AG10803 (cell line): ENCODE measurements around the gene MAPKAPK2.

Experiments
- DNase-seq: peaks from one replicate; pipeline ENCODE4 v3.0.0; 2010; ENCODE audit warnings: low read depth
- H3K4me3 ChIP-seq: 2 replicates; pipeline ENCODE4 v1.5.1; 2011; ENCODE audit warnings: mild to moderate bottlenecking, low read length, control low read depth
- TF ChIP-seq, protein P1 (sequence below): conservative IDR thresholded peaks from 2 replicates; pipeline ENCODE4 v1.5.1; 2011; ENCODE audit warnings: mild to moderate bottlenecking, low read length, control low read depth, inconsistent platforms

MAPKAPK2 gene

DNA sequence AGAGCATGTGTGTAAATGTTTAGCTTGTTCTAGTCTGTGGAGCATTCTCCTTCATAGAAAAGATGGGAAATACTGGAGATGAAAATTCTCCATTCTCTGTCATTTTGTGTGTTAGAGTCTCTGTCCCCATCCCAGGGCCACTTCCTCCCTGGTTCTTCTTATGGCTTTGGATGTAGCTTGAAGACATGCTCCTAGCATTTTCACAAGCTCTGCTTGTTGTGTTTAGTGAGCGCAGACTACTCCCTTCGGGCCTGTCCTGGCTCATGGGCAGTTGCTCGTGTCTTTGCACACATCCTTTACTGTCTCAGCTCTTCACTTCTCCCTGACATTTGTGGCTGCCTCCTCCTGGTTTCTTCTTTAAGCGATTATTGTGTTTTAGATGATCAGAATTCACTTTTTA is 30.4 kb downstream of the MAPKAPK2 start:
- no peak for DNase-seq
- TF ChIP-seq, protein P1, sequence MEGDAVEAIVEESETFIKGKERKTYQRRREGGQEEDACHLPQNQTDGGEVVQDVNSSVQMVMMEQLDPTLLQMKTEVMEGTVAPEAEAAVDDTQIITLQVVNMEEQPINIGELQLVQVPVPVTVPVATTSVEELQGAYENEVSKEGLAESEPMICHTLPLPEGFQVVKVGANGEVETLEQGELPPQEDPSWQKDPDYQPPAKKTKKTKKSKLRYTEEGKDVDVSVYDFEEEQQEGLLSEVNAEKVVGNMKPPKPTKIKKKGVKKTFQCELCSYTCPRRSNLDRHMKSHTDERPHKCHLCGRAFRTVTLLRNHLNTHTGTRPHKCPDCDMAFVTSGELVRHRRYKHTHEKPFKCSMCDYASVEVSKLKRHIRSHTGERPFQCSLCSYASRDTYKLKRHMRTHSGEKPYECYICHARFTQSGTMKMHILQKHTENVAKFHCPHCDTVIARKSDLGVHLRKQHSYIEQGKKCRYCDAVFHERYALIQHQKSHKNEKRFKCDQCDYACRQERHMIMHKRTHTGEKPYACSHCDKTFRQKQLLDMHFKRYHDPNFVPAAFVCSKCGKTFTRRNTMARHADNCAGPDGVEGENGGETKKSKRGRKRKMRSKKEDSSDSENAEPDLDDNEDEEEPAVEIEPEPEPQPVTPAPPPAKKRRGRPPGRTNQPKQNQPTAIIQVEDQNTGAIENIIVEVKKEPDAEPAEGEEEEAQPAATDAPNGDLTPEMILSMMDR = no peak
- no peak overlapping the region for H3K4me3 ChIP-seq

GRCh38 chr1:206715552-206716158 is 30.9 kb downstream of the MAPKAPK2 start:
- no peak for DNase-seq
- H3K4me3 ChIP-seq = no peak overlapping the region
- TF ChIP-seq, protein P1 = no peak

DNA sequence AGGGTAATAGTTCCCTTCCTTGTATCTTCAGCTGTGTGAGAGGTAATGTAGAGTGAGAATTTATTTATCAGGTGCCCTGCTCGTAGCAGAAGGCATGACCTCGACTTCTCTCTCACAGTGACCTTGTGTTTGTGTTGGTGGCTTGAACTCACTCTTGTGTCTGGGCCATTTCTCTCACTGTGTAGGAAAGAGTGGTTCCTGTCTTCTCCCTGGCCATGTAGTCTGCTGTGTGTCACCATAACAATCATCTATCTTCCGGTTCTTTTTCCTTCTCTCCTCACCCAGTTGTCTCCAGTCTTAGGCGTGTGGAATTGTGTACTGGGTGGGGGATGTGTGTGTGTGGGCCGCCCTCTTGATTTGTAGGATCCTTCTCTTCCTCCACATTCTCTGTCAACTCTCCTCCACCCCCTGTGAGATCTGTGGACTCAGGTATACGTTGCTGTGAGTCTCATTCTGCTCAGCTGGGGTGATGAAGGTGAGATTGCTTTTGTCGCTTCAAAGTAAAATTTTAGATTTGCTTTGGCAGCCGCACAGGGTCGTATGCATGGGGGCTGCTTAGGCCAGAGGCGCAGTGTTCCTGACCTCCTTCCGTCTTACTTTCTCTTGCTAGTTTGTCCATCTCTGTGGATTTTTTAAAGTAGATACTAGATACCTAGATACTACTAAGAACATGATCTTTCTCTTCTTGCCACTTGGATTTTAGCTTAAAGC is 31.6 kb downstream of the MAPKAPK2 start:
- no peak overlapping the region for H3K4me3 ChIP-seq
- TF ChIP-seq, protein P1 = no peak
- DNase-seq = no peak

DNA sequence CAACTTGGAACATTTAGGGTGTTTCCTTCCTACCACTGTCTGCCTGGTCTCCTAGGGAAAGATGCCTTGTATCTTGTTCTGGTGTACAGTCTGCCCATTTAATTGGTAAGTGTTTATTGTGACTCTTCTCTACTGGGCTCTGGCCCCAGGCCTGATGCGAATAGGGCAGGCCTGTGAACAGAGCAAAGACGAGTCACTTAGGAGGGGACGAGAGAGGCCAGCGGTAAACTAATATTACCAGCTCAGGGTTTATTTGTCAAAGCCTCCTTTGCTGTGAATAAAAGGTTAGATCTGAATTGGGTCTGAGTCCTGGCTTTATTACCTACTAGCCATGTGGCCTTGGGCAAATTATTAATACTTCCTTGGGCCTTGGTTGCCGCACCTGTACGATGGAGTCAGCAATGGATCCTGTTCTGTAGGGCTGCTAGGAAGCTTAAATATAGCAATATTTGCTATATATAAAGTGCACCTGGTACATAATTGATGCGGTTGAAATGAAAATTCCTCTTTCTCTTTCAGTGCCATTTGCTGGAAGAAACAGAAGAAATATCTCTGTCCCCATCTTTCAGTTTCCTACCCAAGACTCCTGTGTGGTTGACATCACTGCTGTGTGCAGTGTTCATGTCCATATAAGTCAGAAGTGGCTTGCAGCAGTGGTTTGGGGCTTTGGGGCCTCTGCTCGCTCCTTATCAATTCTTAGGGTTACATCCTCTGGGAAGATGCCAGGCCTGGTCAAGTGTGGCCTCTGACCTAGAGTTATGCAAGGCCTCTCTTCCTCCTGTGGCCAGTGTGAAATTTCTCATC is 32.4 kb downstream of the MAPKAPK2 start:
- H3K4me3 ChIP-seq = no peak overlapping the region
- TF ChIP-seq, protein P1 = no peak
- no peak for DNase-seq

DNA sequence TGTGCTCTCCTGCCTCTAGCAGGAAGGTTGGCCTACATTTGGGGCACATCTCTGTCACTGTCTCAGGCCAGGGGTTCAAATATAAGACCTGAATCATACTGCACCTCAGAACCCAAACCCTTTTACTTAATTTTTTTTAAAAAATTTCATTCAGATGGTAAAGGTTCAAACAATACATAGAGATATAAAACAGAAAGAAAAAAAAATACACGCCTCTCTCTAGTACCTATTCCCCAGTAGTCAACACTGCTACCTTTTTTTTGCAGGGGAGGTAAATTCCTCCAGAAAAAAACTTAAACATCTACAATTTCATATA is 32.9 kb downstream of the MAPKAPK2 start:
- TF ChIP-seq, protein P1 = no peak
- DNase-seq = no peak
- H3K4me3 ChIP-seq = no peak overlapping the region

- no peak overlapping the region for H3K4me3 ChIP-seq
- TF ChIP-seq, protein P1 = no peak
- no peak for DNase-seq
Measured at GRCh38 chr1:206719169-206719839, 34.6 kb downstream of the MAPKAPK2 start.
